GM19395 (cell line): ENCODE measurements around the gene TP73.

Source experiments
- ATAC-seq: cut with Tn5 transposase; IDR thresholded peaks from one replicate; pipeline ENCODE4 v1.9.1; 2021; ENCODE audit warnings: mild to moderate bottlenecking, moderate library complexity; ENCODE audit not compliant: unreplicated experiment

Gene TP73

GRCh38 chr1:3683992-3684391 lies 31.7 kb downstream of the TP73 start:
- ATAC-seq, result no peak

DNA sequence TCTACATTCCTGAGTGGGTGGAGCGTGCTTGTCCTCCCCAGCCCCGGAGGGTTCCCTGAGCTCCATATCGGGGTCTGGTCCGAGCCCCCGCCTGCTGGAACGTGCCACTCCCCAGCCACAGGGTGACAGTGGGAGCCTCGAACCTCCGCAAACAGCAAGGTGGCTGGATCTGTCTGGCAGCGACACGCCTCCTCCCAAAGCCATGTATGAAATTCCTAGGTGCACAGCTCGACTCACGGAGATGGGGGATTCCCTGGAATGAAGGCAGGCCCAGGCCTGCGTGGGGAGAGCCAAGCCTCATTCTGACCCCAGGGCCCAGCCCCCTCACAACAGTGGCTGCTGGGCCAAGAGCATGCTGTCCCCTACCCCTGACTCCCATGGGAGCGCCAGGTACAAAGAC lies 32.9 kb downstream of the TP73 start:
- ATAC-seq, result no peak

GRCh38 chr1:3685906-3686305 lies 33.6 kb downstream of the TP73 start:
- no peak for ATAC-seq

DNA sequence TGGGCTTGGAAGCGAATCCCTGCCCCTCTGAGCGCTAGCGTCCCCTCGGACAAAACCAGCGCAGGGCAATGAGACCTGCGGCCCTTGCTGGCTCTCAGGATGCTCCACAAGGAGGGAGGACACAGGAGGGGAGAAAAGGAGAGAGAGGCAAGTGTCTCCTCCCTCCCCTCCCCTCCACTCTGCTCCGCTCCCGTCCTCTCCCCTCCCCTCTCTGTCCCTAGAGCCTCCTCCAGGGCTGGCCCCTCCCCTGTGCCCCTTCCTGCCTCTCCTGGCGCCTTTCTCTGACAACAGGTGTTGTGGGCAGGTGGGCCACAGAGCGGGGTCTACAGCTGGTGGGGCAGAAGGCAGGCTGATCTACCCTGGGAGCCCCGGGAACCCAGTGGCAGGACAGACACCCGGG lies 35.2 kb downstream of the TP73 start:
- ATAC-seq, result no peak

- no peak for ATAC-seq
These were observed 36.2 kb downstream of the TP73 start for GRCh38 chr1:3688356-3689137.

- ATAC-seq, result no peak
These were observed 36.9 kb downstream of the TP73 start for GRCh38 chr1:3689138-3689750.

DNA sequence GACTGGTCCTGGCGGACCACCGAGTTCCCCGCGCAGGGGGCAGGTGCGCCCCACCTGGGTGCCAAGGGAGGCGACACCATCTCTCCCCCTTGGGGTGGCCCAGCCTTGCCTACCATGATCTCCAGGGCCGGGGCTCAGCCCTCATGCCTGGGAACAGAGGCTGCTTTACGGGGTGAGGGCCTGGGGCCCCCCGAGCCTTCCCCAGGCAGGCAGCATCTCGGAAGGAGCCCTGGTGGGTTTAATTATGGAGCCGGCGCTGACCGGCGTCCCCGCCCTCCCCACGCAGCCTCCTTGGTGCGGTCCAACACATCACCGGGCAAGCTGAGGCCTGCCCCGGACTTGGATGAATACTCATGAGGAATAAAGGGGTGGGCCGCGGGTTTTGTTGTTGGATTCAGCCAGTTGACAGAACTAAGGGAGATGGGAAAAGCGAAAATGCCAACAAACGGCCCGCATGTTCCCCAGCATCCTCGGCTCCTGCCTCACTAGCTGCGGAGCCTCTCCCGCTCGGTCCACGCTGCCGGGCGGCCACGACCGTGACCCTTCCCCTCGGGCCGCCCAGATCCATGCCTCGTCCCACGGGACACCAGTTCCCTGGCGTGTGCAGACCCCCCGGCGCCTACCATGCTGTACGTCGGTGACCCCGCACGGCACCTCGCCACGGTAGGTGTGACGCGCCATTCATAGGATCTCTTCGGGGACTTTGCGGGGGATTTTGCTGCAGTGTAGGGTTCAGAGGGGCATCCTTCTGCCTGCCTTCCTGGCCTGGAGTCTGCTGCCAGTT lies 38.2 kb downstream of the TP73 start:
- ATAC-seq, result no peak

GRCh38 chr1:3691421-3692204 lies 39.3 kb downstream of the TP73 start:
- ATAC-seq, result no peak

- ATAC-seq, result no peak
These were observed 40.3 kb downstream of the TP73 start for GRCh38 chr1:3692598-3692997.

- no peak for ATAC-seq
These were observed 41.0 kb downstream of the TP73 start for GRCh38 chr1:3693321-3693720.

DNA sequence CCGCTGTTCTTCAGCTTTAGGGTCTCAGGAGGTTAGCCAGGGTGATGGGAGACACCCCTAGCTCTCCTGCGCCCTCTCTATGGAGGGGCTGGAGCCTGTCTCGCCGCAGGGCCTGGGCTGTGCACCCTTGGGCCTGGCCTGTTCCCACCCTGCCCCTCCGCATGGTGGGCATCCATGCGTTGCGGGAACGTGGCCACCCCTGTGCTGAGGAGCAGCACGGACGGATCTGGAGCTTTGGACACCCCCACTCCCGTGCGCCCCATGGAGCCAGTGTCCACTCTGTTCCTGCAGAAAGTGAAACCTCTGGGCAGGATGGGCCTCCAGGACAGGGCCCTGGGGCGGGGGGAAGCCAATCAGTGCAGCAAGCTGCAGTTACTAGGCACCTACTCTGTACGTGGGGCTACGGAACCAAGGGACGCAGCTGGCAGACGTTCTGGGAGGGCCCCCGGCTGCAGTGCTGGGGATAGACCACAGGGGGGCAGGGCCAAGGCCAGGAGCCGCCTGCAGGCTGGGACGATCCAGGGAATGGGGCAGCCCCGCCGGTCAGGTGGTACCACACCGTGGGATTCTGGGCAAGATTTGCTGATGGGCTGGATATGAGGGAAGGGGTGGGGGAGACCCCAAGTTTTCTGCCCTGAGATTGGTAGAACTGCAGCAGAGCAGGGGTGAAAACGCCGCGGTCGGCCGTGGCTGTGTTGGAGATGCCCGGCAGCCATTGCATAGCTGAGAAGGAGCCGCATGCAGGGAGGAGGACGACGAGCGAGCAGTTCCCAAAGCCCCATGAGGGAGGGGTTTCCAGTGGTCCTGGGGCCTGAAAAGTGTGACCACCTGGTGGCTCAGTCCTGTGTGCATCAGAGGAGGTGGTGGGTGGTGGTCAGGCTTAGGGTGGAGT lies 43.3 kb downstream of the TP73 start:
- ATAC-seq, result no peak

- ATAC-seq, result no peak
These were observed 44.4 kb downstream of the TP73 start for GRCh38 chr1:3696689-3697088.

DNA sequence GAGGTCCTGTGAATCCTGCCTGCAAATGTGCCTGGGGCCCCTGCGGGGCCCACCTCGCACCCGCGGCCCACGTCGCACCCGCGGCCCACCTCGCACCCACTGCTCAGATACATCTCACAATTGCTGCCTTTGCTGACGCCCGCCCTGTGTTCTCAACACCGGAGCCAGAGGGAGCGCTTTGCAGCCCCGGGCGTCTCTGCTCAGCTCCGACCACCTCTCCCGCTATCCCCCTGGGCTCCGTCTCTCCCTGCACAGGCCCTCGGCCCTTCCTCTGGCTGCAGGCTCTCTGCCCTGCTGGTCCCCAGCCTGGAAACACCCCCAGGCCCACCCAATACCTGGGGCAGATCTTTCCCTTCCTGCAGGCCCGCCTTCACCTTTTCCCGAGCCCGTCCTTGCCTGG lies 44.8 kb downstream of the TP73 start:
- ATAC-seq, result no peak

- ATAC-seq, result no peak
These were observed 45.5 kb downstream of the TP73 start for GRCh38 chr1:3697810-3698209.

- no peak for ATAC-seq
These were observed 46.5 kb downstream of the TP73 start for GRCh38 chr1:3698660-3699408.

GRCh38 chr1:3699596-3699995 lies 47.3 kb downstream of the TP73 start:
- no peak for ATAC-seq

- no peak for ATAC-seq
These were observed 48.3 kb downstream of the TP73 start for GRCh38 chr1:3700631-3701030.

DNA sequence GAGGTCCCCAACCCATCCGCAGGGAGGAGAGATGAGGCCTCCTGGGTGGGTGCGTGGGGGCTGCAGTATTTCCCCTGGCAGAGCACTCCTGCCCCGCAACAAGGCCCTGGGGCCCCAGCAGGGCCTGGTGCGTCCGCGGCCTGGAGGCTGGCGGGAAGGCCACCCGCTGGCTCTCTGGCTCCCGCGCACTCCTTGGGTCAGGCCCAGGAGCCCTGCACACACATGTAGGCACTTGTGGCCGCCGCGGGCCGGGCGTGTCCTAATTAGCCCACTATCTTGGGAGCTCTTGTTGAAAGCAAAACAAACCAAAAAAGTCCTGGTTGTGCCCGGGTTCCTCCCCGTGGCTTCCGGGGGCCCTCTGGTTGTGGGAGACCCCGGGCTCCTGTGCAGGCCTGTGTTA lies 50.2 kb downstream of the TP73 start:
- ATAC-seq, result no peak

GRCh38 chr1:3702990-3703728 lies 50.8 kb downstream of the TP73 start:
- no peak for ATAC-seq
